GM23248 (cell line): ENCODE results near the gene A2M.

Source experiments
- EZH2 ChIP-seq: fragments of 200-600 bp; sonication (generic); IDR thresholded peaks from 2 replicates; pipeline ENCODE4 v1.6.1; 2018; ENCODE audit warnings: antibody characterized with exemption, mild to moderate bottlenecking; ENCODE audit not compliant: insufficient read depth, poor library complexity, severe bottlenecking
- EZH2phosphoT487 ChIP-seq: fragments of 200-600 bp; sonication (generic); IDR thresholded peaks from 2 replicates; pipeline ENCODE4 v1.6.1; 2018; ENCODE audit warnings: antibody characterized with exemption, moderate library complexity, mild to moderate bottlenecking, low read depth; ENCODE audit not compliant: insufficient read depth

- no peak for TF ChIP-seq EZH2phosphoT487
- no peak for TF ChIP-seq EZH2
Observed at GRCh38 chr12:9098115-9098452, 17.6 kb downstream of the A2M start.
